ENCODE results near the gene OSBPL3.

DNA sequence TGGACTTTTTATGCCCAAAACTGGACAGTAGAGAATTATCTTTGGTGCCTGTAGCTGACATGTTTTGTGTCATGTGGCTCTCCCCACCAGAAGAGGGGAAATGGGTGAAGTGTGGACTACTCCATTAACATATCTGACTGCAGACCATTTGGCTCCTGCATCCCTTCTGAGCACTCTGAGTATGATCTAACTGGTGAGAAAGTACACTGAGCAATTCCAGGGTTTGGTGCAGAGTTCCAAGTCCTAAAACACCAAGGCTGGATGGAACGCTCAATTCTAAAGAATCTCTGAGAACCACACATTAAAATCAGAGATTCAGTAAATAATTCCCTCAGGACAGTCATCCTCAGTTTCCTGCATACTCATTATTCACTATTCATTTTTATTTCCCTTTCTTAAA, 22.8 kb upstream of the OSBPL3 start:
- no peak for TF ChIP-seq EZH2 (optimal IDR thresholded peaks at IDR 0.05; ENCODE audit: low read depth, low read length)
- TF ChIP-seq, protein P1, sequence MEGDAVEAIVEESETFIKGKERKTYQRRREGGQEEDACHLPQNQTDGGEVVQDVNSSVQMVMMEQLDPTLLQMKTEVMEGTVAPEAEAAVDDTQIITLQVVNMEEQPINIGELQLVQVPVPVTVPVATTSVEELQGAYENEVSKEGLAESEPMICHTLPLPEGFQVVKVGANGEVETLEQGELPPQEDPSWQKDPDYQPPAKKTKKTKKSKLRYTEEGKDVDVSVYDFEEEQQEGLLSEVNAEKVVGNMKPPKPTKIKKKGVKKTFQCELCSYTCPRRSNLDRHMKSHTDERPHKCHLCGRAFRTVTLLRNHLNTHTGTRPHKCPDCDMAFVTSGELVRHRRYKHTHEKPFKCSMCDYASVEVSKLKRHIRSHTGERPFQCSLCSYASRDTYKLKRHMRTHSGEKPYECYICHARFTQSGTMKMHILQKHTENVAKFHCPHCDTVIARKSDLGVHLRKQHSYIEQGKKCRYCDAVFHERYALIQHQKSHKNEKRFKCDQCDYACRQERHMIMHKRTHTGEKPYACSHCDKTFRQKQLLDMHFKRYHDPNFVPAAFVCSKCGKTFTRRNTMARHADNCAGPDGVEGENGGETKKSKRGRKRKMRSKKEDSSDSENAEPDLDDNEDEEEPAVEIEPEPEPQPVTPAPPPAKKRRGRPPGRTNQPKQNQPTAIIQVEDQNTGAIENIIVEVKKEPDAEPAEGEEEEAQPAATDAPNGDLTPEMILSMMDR (IDR thresholded peaks at IDR 0.05; ENCODE audit: low read length), result no peak

Data from MM.1S (cell line).